ENCODE measurements around the gene ADIPOR2. TPM values are rescaled to one million over a fixed set of nuclear protein-coding genes. Genes with fewer than 3 reads are reported as not detected.

The ADIPOR2 gene
- total RNA-seq, 1 experiment from 2014 or later = 58.5 TPM

GRCh38 chr12:1716215-1716862 is 25.5 kb downstream of the ADIPOR2 start:
- H3K27ac Mint-ChIP-seq (ENCODE audit: low read depth, unreplicated experiment) = no peak overlapping the region

GRCh38 chr12:1716911-1717310 is 26.0 kb downstream of the ADIPOR2 start:
- POLR2A ChIA-PET = interaction anchor here (0.7 to 2.0 kb wide), 3 partner anchors 19 to 450 kb away, joined by 3 to 6 read pairs (median 3); no protein-coding TSS in a partner anchor
- CTCF ChIA-PET = no interaction called here
- Mint-ChIP-seq H3K27ac (ENCODE audit: low read depth, unreplicated experiment) (no peak overlapping the region), H3K9me3 (ENCODE audit: unreplicated experiment) (no peaks in the 10 kb centered on the region), H3K27me3 (ENCODE audit: insufficient read depth, unreplicated experiment) (no peaks in the 10 kb centered on the region), H3K4me3 (ENCODE audit: unreplicated experiment) (no peak overlapping the region), H3K36me3 (ENCODE audit: insufficient read depth, unreplicated experiment) (peaks cover 26% of the 10 kb centered on the region), H3K4me1 (ENCODE audit: insufficient read depth, unreplicated experiment) (peaks cover 16% of the 10 kb centered on the region)
- BruUV-seq (replicated peaks) = no TSS peak
- TF ChIP-seq, protein P1, sequence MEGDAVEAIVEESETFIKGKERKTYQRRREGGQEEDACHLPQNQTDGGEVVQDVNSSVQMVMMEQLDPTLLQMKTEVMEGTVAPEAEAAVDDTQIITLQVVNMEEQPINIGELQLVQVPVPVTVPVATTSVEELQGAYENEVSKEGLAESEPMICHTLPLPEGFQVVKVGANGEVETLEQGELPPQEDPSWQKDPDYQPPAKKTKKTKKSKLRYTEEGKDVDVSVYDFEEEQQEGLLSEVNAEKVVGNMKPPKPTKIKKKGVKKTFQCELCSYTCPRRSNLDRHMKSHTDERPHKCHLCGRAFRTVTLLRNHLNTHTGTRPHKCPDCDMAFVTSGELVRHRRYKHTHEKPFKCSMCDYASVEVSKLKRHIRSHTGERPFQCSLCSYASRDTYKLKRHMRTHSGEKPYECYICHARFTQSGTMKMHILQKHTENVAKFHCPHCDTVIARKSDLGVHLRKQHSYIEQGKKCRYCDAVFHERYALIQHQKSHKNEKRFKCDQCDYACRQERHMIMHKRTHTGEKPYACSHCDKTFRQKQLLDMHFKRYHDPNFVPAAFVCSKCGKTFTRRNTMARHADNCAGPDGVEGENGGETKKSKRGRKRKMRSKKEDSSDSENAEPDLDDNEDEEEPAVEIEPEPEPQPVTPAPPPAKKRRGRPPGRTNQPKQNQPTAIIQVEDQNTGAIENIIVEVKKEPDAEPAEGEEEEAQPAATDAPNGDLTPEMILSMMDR (IDR thresholded peaks at IDR 0.05; ENCODE audit: unreplicated experiment) = no peak
- intact Hi-C loops (cut with micrococcal nuclease) = no loop called here
- DNase-seq (ENCODE audit: unreplicated experiment) = no peak

More at GRCh38 chr12:1716215-1716862, 25.5 kb downstream of the ADIPOR2 start:
- H3K27me3 Mint-ChIP-seq (ENCODE audit: insufficient read depth, unreplicated experiment) = no peaks in the 10 kb centered on the region
- intact Hi-C loops (cut with micrococcal nuclease) = no loop called here
- no TSS peak for BruUV-seq (replicated peaks)
- H3K9me3 Mint-ChIP-seq (ENCODE audit: unreplicated experiment) = no peaks in the 10 kb centered on the region
- TF ChIP-seq, protein P1 (IDR thresholded peaks at IDR 0.05; ENCODE audit: unreplicated experiment) = no peak
- POLR2A ChIA-PET = interaction anchor here (0.7 to 2.0 kb wide), 3 partner anchors 19 to 450 kb away, joined by 3 to 6 read pairs (median 3); no protein-coding TSS in a partner anchor
- peaks cover 18% of the 10 kb centered on the region for H3K4me1 Mint-ChIP-seq (ENCODE audit: insufficient read depth, unreplicated experiment)
- H3K4me3 Mint-ChIP-seq (ENCODE audit: unreplicated experiment) = no peak overlapping the region
- DNase-seq (ENCODE audit: unreplicated experiment) = no peak
- CTCF ChIA-PET = interaction anchor here (0.7 kb wide), 1 partner anchor 1621 kb away, joined by 3 read pairs; no protein-coding TSS in a partner anchor
- peaks cover 26% of the 10 kb centered on the region for H3K36me3 Mint-ChIP-seq (ENCODE audit: insufficient read depth, unreplicated experiment)

- Mint-ChIP-seq H3K9me3 (ENCODE audit: unreplicated experiment) (no peaks in the 10 kb centered on the region), H3K4me3 (ENCODE audit: unreplicated experiment) (no peak overlapping the region), H3K27ac (ENCODE audit: low read depth, unreplicated experiment) (no peak overlapping the region), H3K4me1 (ENCODE audit: insufficient read depth, unreplicated experiment) (peaks cover 23% of the 10 kb centered on the region), H3K36me3 (ENCODE audit: insufficient read depth, unreplicated experiment) (peaks cover 21% of the 10 kb centered on the region), H3K27me3 (ENCODE audit: insufficient read depth, unreplicated experiment) (no peaks in the 10 kb centered on the region)
- BruUV-seq (replicated peaks) = no TSS peak
- TF ChIP-seq, protein P1 (IDR thresholded peaks at IDR 0.05; ENCODE audit: unreplicated experiment) = no peak
- ChIA-PET POLR2A (interaction anchor here (0.6 to 1.4 kb wide), 4 partner anchors 9 to 216 kb away, joined by 3 to 4 read pairs (median 3); partner anchors contain the start of gene ADIPOR2), CTCF (interaction anchor here (0.6 to 0.8 kb wide), 3 partner anchors 64 to 1815 kb away, joined by 3 to 4 read pairs (median 3); no protein-coding TSS in a partner anchor)
- DNase-seq (ENCODE audit: unreplicated experiment) = no peak
- intact Hi-C loops (cut with micrococcal nuclease) = no loop called here
Measured at GRCh38 chr12:1719139-1719538, 28.3 kb downstream of the ADIPOR2 start.

GRCh38 chr12:1720494-1720893 is 29.6 kb downstream of the ADIPOR2 start:
- H3K4me1 Mint-ChIP-seq (ENCODE audit: insufficient read depth, unreplicated experiment) = peaks cover 23% of the 10 kb centered on the region
- H3K27me3 Mint-ChIP-seq (ENCODE audit: insufficient read depth, unreplicated experiment) = no peaks in the 10 kb centered on the region
- no peak overlapping the region for H3K27ac Mint-ChIP-seq (ENCODE audit: low read depth, unreplicated experiment)
- POLR2A ChIA-PET = no interaction called here
- no TSS peak for BruUV-seq (replicated peaks)
- H3K9me3 Mint-ChIP-seq (ENCODE audit: unreplicated experiment) = no peaks in the 10 kb centered on the region
- H3K36me3 Mint-ChIP-seq (ENCODE audit: insufficient read depth, unreplicated experiment) = peaks cover 11% of the 10 kb centered on the region
- TF ChIP-seq, protein P1 (IDR thresholded peaks at IDR 0.05; ENCODE audit: unreplicated experiment) = no peak
- intact Hi-C loops (cut with micrococcal nuclease) = no loop called here
- no peak for DNase-seq (ENCODE audit: unreplicated experiment)
- CTCF ChIA-PET = interaction anchor here (1.6 kb wide), 1 partner anchor 67 kb away, joined by 3 read pairs; no protein-coding TSS in a partner anchor
- H3K4me3 Mint-ChIP-seq (ENCODE audit: unreplicated experiment) = no peak overlapping the region
